Measurements from ENCODE around the gene RFX3. TPM values are rescaled to one million over a fixed set of nuclear protein-coding genes. Genes with fewer than 3 reads are reported as not detected.

RFX3 gene
- total RNA-seq, 1 donor from 2014 or later: 39.1 TPM

- no peak for DNase-seq
- no peaks in the 10 kb centered on the region for H3K4me1 Mint-ChIP-seq
- H3K27me3 Mint-ChIP-seq: no peaks in the 10 kb centered on the region
- TF ChIP-seq, protein P1, sequence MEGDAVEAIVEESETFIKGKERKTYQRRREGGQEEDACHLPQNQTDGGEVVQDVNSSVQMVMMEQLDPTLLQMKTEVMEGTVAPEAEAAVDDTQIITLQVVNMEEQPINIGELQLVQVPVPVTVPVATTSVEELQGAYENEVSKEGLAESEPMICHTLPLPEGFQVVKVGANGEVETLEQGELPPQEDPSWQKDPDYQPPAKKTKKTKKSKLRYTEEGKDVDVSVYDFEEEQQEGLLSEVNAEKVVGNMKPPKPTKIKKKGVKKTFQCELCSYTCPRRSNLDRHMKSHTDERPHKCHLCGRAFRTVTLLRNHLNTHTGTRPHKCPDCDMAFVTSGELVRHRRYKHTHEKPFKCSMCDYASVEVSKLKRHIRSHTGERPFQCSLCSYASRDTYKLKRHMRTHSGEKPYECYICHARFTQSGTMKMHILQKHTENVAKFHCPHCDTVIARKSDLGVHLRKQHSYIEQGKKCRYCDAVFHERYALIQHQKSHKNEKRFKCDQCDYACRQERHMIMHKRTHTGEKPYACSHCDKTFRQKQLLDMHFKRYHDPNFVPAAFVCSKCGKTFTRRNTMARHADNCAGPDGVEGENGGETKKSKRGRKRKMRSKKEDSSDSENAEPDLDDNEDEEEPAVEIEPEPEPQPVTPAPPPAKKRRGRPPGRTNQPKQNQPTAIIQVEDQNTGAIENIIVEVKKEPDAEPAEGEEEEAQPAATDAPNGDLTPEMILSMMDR (IDR thresholded peaks at IDR 0.05): no peak
- no peak for ATAC-seq (ENCODE audit: low read depth)
- no peak overlapping the region for H3K27ac Mint-ChIP-seq
- no peak overlapping the region for H3K4me3 Mint-ChIP-seq
- peaks cover 11% of the 10 kb centered on the region for H3K36me3 Mint-ChIP-seq (ENCODE audit: low read depth)
- peaks cover 2% of the 10 kb centered on the region for H3K9me3 Mint-ChIP-seq
- ChIA-PET POLR2A (no interaction called here), CTCF (no interaction called here)
- intact Hi-C loops (cut with micrococcal nuclease): loop anchor here (10.0 kb wide), 1 partner anchor 142 kb away; no protein-coding TSS in a partner anchor
Measured at GRCh38 chr9:3447143-3447542, 78.7 kb downstream of the RFX3 start.

GRCh38 chr9:3446313-3446712, 79.5 kb downstream of the RFX3 start:
- H3K4me3 Mint-ChIP-seq: no peak overlapping the region
- H3K4me1 Mint-ChIP-seq: peaks cover 2% of the 10 kb centered on the region
- H3K27me3 Mint-ChIP-seq: no peaks in the 10 kb centered on the region
- TF ChIP-seq, protein P1 (IDR thresholded peaks at IDR 0.05): no peak
- CTCF ChIA-PET: no interaction called here
- no peak overlapping the region for H3K27ac Mint-ChIP-seq
- DNase-seq (no peak), ATAC-seq (ENCODE audit: low read depth) (no peak)
- peaks cover 11% of the 10 kb centered on the region for H3K36me3 Mint-ChIP-seq (ENCODE audit: low read depth)
- intact Hi-C loops (cut with micrococcal nuclease): loop anchor here (10.0 kb wide), 1 partner anchor 142 kb away; no protein-coding TSS in a partner anchor
- H3K9me3 Mint-ChIP-seq: peaks cover 2% of the 10 kb centered on the region
- POLR2A ChIA-PET: no interaction called here

DNA sequence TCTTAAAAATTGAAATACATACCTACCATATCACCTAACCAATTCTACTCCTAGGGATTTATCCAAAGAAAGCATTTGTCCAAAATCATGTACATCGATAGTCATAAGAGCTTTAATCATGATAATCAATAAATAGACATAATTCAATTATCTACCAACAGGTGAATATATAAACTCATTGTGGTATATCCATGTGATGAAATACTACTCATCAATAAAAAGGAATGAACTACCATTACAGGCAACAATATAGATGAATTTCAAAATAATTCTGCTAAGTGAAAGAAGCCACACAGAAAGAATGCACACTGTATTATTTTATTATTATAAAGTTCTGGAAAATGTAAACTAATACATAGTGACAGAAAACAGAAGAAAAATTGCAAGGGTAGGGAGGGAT, 81.8 kb downstream of the RFX3 start:
- Mint-ChIP-seq H3K9me3 (peaks cover 2% of the 10 kb centered on the region), H3K27me3 (no peaks in the 10 kb centered on the region)

GRCh38 chr9:3441197-3441816, 84.5 kb downstream of the RFX3 start:
- Mint-ChIP-seq H3K27ac (no peak overlapping the region), H3K27me3 (no peaks in the 10 kb centered on the region), H3K4me3 (no peak overlapping the region), H3K4me1 (peaks cover 11% of the 10 kb centered on the region), H3K9me3 (peaks cover 2% of the 10 kb centered on the region), H3K36me3 (ENCODE audit: low read depth) (peaks cover 10% of the 10 kb centered on the region)
- DNase-seq (no peak), ATAC-seq (ENCODE audit: low read depth) (peak; percentile 92)
- ChIA-PET POLR2A (interaction anchor here (0.7 to 1.8 kb wide), 3 partner anchors 85 to 665 kb away, joined by 3 to 11 read pairs (median 7); partner anchors contain the start of gene RFX3), CTCF (interaction anchor here (0.6 to 5.8 kb wide), 30 partner anchors 8 to 584 kb away, joined by 3 to 136 read pairs (median 4); partner anchors contain the start of gene RFX3)
- intact Hi-C loops (cut with micrococcal nuclease): loop anchor here (1.0 to 10.0 kb wide), 4 partner anchors 109 to 584 kb away; no protein-coding TSS in a partner anchor
- TF ChIP-seq, protein P1 (IDR thresholded peaks at IDR 0.05): no peak

More for the DNA sequence above, 81.8 kb downstream of the RFX3 start:
- ATAC-seq (ENCODE audit: low read depth): no peak
- H3K4me1 Mint-ChIP-seq: peaks cover 11% of the 10 kb centered on the region
- H3K4me3 Mint-ChIP-seq: no peak overlapping the region
- H3K27ac Mint-ChIP-seq: no peak overlapping the region
- TF ChIP-seq, protein P1 (IDR thresholded peaks at IDR 0.05): no peak
- no peak for DNase-seq
- intact Hi-C loops (cut with micrococcal nuclease): loop anchor here (5.0 to 10.0 kb wide), 2 partner anchors 112 to 139 kb away; no protein-coding TSS in a partner anchor
- POLR2A ChIA-PET: no interaction called here
- CTCF ChIA-PET: interaction anchor here (1.0 to 5.8 kb wide), 2 partner anchors 113 to 203 kb away, joined by 3 to 136 read pairs; no protein-coding TSS in a partner anchor
- H3K36me3 Mint-ChIP-seq (ENCODE audit: low read depth): peaks cover 10% of the 10 kb centered on the region

- Mint-ChIP-seq H3K4me3 (no peak overlapping the region), H3K36me3 (ENCODE audit: low read depth) (peaks cover 8% of the 10 kb centered on the region), H3K4me1 (peaks cover 11% of the 10 kb centered on the region), H3K27me3 (no peaks in the 10 kb centered on the region), H3K9me3 (no peaks in the 10 kb centered on the region), H3K27ac (no peak overlapping the region)
- TF ChIP-seq, protein P1 (IDR thresholded peaks at IDR 0.05): no peak
- POLR2A ChIA-PET: no interaction called here
- ATAC-seq (ENCODE audit: low read depth) (no peak), DNase-seq (no peak)
- intact Hi-C loops (cut with micrococcal nuclease): no loop called here
- CTCF ChIA-PET: interaction anchor here (1.1 kb wide), 1 partner anchor 196 kb away, joined by 3 read pairs; no protein-coding TSS in a partner anchor
Measured at GRCh38 chr9:3436629-3437420, 89.0 kb downstream of the RFX3 start.

All from activated B cell treated with CpG ODN at 0.5 μM for 24 hours (primary cell).